ENCODE measurements around the gene ZNF501. TPM values are rescaled to one million over a fixed set of nuclear protein-coding genes. Genes with fewer than 3 reads are reported as not detected.

ZNF501 gene
- total and polyA plus RNA-seq, 12 donors, result 1.5 to 8.7 (median 4.4) TPM

DNA sequence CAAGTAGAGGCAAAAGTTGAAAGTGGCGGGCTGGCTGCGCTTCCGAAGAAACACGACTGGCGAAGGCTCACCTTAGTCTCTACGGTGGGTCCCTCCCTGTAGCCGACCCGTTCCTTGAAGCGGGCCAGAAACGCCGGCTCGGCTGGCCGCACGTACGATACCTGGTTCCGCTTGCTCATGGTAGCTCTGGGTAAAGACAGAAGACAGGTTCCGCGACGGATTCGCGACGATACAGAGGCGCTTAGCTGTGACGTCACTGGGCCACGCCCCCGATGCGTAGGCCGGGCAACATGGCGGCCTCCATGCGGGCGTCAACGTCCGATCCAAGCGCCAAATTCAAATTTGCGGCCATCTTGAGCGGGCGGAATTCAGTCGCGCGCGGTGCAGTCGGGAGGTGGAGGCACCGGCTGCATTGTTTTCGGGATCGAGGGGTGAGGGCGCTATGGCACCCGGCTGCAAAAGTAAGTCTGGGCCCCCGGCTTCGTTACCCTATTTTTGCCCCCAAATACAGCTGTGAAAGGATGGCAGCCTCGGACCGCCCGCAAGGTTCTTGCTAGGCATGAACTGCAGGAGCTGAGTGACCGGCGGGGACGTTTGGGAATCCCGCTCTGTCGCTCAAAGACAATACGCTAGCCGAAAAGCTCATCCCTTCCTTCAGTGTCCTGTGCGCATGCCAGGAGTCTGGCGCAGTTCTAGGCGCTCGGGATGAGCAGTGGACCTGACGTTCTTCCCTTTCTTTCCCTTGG is 32.2 kb downstream of the ZNF501 start, which contains the start of the genes KIAA1143 and KIF15:
Gene KIAA1143 (minus strand): TSS at position 196 of the 746 bp plus-strand sequence. CDS start 17 bp downstream, at position 179.
Gene KIF15 (plus strand): TSS at position 371 of the 746 bp plus-strand sequence. CDS start 72 bp downstream, at position 443.
- H3K4me1 ChIP-seq, result peaks cover 0 to 21% (median 12%) of the 10 kb centered on the region in 9 donors
- peaks cover 0 to 37% (median 0%) of the 10 kb centered on the region in 11 donors for H3K9me3 ChIP-seq
- ATAC-seq, result peak; percentile 99 to 100 (median 100)
- intact Hi-C loops (cut with DNase I), result loop anchor here in 6 of 10 donors (1.0 to 10.0 kb wide), 8 partner anchors 32 to 247 kb away; partner anchors contain the start of genes TMEM42 (in 5 of the 6), ZNF502 (in 2 of the 6) and ZNF501 (in 1 of the 6)
- peaks cover 0 to 26% (median 5%) of the 10 kb centered on the region in 9 donors for H3K36me3 ChIP-seq
- H3K27me3 ChIP-seq, result no peaks in the 10 kb centered on the region
- 0 to 2% methylated on average over 64 of the region's 64 CpGs for WGBS, 2 donors
- peak; percentile 95 to 97 for DNase-seq
- TF ChIP-seq, protein P1, sequence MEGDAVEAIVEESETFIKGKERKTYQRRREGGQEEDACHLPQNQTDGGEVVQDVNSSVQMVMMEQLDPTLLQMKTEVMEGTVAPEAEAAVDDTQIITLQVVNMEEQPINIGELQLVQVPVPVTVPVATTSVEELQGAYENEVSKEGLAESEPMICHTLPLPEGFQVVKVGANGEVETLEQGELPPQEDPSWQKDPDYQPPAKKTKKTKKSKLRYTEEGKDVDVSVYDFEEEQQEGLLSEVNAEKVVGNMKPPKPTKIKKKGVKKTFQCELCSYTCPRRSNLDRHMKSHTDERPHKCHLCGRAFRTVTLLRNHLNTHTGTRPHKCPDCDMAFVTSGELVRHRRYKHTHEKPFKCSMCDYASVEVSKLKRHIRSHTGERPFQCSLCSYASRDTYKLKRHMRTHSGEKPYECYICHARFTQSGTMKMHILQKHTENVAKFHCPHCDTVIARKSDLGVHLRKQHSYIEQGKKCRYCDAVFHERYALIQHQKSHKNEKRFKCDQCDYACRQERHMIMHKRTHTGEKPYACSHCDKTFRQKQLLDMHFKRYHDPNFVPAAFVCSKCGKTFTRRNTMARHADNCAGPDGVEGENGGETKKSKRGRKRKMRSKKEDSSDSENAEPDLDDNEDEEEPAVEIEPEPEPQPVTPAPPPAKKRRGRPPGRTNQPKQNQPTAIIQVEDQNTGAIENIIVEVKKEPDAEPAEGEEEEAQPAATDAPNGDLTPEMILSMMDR (IDR thresholded peaks at IDR 0.05), result peak in 3 of 9 donors; percentile 23 to 30 (median 29)
- H3K27ac ChIP-seq, result peak within 1 kb of the TSS in 9 of 10 donors; percentile 26 to 92 (median 75)
- H3K4me3 ChIP-seq, result peak within 1 kb of the TSS; percentile 56 to 94 (median 86)

DNA sequence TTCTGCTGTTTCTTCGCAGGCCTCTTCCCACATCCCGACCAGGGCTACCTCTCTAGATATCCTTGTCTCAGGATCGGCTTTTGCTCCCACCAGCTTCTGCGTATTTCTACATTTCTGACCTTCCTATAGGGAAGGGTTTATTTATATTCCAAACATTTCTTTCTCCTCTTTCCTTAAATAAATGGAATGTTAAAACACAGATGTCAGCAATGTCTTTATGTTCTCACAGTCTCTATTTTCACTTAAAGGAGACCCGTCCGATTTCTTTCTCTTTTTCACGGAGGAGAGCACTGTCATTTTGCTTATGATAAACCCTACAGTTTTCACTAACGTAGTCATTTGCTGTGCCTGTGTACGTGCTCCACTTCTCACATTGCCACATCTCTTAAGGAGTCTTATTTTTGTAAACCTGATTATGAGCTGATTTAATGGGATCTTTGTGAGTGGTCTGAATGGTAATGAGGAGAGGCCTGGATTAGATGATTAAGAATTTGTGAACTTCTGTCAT is 32.8 kb downstream of the ZNF501 start:
- intact Hi-C loops (cut with DNase I), result loop anchor here in 4 of 10 donors (5.0 to 10.0 kb wide), 4 partner anchors 50 to 247 kb away; partner anchors contain the start of genes TMEM42 (in 4 of the 4) and ZNF502 (in 1 of the 4)
- TF ChIP-seq, protein P1 (IDR thresholded peaks at IDR 0.05), result no peak
- ATAC-seq (no peak), DNase-seq (no peak)
- H3K27ac ChIP-seq, result peak overlapping the region in 1 of 10 donors; percentile 92
- H3K9me3 ChIP-seq, result peaks cover 0 to 31% (median 0%) of the 10 kb centered on the region in 11 donors
- H3K4me1 ChIP-seq, result peaks cover 0 to 21% (median 12%) of the 10 kb centered on the region in 9 donors
- WGBS, 2 donors, result 2% methylated on average over 9 of the region's 9 CpGs
- H3K36me3 ChIP-seq, result peaks cover 0 to 25% (median 5%) of the 10 kb centered on the region in 9 donors
- H3K4me3 ChIP-seq, result peak overlapping the region; percentile 56 to 94 (median 86)
- H3K27me3 ChIP-seq, result no peaks in the 10 kb centered on the region

DNA sequence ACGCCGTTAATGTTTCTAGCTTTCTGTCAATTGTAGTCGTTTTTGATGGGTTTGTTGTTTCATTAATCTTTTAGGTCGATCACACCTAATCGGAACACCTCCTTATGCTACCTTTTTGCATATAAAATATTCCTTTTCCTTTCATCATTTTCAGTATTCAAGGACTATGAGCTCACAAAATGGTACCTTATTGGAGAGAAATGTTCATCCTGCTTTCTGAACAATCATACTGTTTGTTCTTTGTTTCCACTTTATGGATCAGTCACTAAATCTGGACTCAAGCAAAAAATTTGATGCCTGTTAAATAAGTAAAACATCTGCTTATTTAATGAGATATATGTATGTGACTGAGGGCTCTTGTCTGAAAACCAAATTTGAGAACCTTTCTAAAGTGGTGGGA is 33.3 kb downstream of the ZNF501 start:
- H3K4me1 ChIP-seq, result peaks cover 0 to 21% (median 12%) of the 10 kb centered on the region in 9 donors
- no peaks in the 10 kb centered on the region for H3K27me3 ChIP-seq
- no peak for ATAC-seq
- 40 to 41% methylated on average over 5 of the region's 5 CpGs for WGBS, 2 donors
- peaks cover 0 to 29% (median 0%) of the 10 kb centered on the region in 11 donors for H3K9me3 ChIP-seq
- peaks cover 0 to 20% (median 5%) of the 10 kb centered on the region in 9 donors for H3K36me3 ChIP-seq
- TF ChIP-seq, protein P1 (IDR thresholded peaks at IDR 0.05), result no peak
- no peak for DNase-seq
- H3K4me3 ChIP-seq, result peak overlapping the region in 2 of 10 donors; percentile 87 to 91
- H3K27ac ChIP-seq, result peak overlapping the region in 1 of 10 donors; percentile 92
- intact Hi-C loops (cut with DNase I), result loop anchor here in 4 of 10 donors (5.0 to 10.0 kb wide), 4 partner anchors 50 to 248 kb away; partner anchors contain the start of genes TMEM42 (in 4 of the 4) and ZNF502 (in 1 of the 4)

DNA sequence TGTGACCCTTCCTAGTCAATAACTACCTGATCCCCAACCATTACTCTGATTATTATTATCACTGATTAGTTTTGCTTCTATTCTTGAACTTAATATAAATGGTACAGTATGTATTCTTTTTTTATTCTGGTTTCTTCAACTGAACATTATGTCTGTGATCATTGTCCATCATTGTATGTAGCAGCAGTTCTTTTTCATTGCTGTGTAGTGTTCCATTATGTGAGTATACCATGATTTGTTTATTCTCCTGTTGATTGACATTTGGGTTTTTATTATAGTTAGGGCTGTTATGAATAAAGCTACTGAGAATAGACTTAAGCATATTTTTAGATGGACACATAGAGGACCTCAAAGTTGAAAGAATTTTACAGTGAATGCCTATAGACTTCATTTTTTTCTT is 34.8 kb downstream of the ZNF501 start:
- Histone ChIP-seq H3K27ac (no peak overlapping the region), H3K27me3 (no peaks in the 10 kb centered on the region), H3K9me3 (peaks cover 0 to 25% (median 0%) of the 10 kb centered on the region in 11 donors), H3K4me3 (no peak overlapping the region), H3K36me3 (peaks cover 0 to 6% (median under 1%) of the 10 kb centered on the region in 9 donors), H3K4me1 (peaks cover 0 to 21% (median 12%) of the 10 kb centered on the region in 9 donors)
- ATAC-seq, result no peak
- TF ChIP-seq, protein P1 (IDR thresholded peaks at IDR 0.05), result no peak
- no peak for DNase-seq
- intact Hi-C loops (cut with DNase I), result loop anchor here in 4 of 10 donors (5.0 to 10.0 kb wide), 4 partner anchors 52 to 249 kb away; partner anchors contain the start of genes TMEM42 (in 4 of the 4) and ZNF502 (in 1 of the 4)
